A673 (cell line): ENCODE results near the gene UBE2J2. TPM values are rescaled to one million over a fixed set of nuclear protein-coding genes. Genes with fewer than 3 reads are reported as not detected.

Source experiments
- BruUV-seq: library from RNA; stranded (reverse); fragments of 400-500 nt; replicated peaks from 2 replicates; lab custom pipeline; 2021; lab: Mats Ljungman, UMichigan
- CTCF ChIA-PET: fragments of 300-600 bp; sonication (Branson Sonifier 250); formaldehyde crosslinking; loops from one replicate; lab custom pipeline; 2022; ENCODE audit warnings: antibody characterized with exemption; lab: Charles Lee
- POLR2A ChIA-PET: fragments of 300-600 bp; sonication (Branson Sonifier 250); formaldehyde crosslinking; loops from one replicate; lab custom pipeline; 2022; ENCODE audit warnings: antibody characterized with exemption; ENCODE audit not compliant: low non-redundant PET; lab: Charles Lee
- DNase-seq: peaks from one replicate; pipeline ENCODE4 v3.0.0-alpha.2; 2015; ENCODE audit warnings: low spot score
- H3K27ac ChIP-seq: fragments of 200-600 bp; sonication (generic); 2 replicates; pipeline ENCODE4 v1.5.1; 2016; ENCODE audit warnings: mixed run types, low read depth, mild to moderate bottlenecking, mixed read lengths, antibody characterized with exemption, low read length; ENCODE audit not compliant: poor library complexity, severe bottlenecking
- H3K27me3 ChIP-seq: fragments of 200-600 bp; sonication (generic); replicated peaks from 2 replicates; pipeline ENCODE4 v1.6.1; 2017; ENCODE audit warnings: mixed run types, low read depth, mild to moderate bottlenecking, mixed read lengths, antibody characterized with exemption, low read length; ENCODE audit not compliant: insufficient read depth, poor library complexity
- H3K36me3 ChIP-seq: fragments of 200-600 bp; sonication (generic); 2 replicates; pipeline ENCODE4 v1.6.1; 2016; ENCODE audit warnings: mixed run types, mild to moderate bottlenecking, mixed read lengths, antibody characterized with exemption, low read length; ENCODE audit not compliant: insufficient read depth, poor library complexity, severe bottlenecking
- H3K4me1 ChIP-seq: fragments of 200-600 bp; sonication (generic); 2 replicates; pipeline ENCODE4 v1.6.1; 2017; ENCODE audit warnings: mixed run types, mild to moderate bottlenecking, mixed read lengths, antibody characterized with exemption, low read length; ENCODE audit not compliant: insufficient read depth, poor library complexity, severe bottlenecking
- H3K4me3 ChIP-seq: fragments of 200-600 bp; sonication (generic); 2 replicates; pipeline ENCODE4 v1.5.1; 2016; ENCODE audit warnings: low read depth, mixed run types, mild to moderate bottlenecking, mixed read lengths, low read length; ENCODE audit not compliant: poor library complexity, severe bottlenecking
- H3K9me3 ChIP-seq: fragments of 200-600 bp; sonication (generic); 2 replicates; pipeline ENCODE4 v1.6.1; 2016; ENCODE audit warnings: mixed run types, low read depth, mild to moderate bottlenecking, mixed read lengths, antibody characterized with exemption, low read length; ENCODE audit not compliant: poor library complexity, severe bottlenecking
- CTCF ChIP-seq: fragments of 300-800, 200-600 bp; sonication (generic); conservative IDR thresholded peaks from 2 replicates; pipeline ENCODE4 v1.5.1; 2017; ENCODE audit warnings: low read depth, mild to moderate bottlenecking, antibody characterized with exemption, low read length, moderate library complexity, mixed read lengths
- EZH2 ChIP-seq: fragments of 200-600 bp; sonication (generic); IDR thresholded peaks from 2 replicates; pipeline ENCODE4 v1.6.1; 2017; ENCODE audit warnings: borderline replicate concordance, low read depth, mild to moderate bottlenecking, mixed read lengths, antibody characterized with exemption, low read length; ENCODE audit not compliant: poor library complexity, severe bottlenecking
- intact Hi-C: fragments of 100-400 bp; cut with micrococcal nuclease; formaldehyde crosslinking; loops from one replicate; pipeline ENCODE4 v1.10.0; 2022; ENCODE audit not compliant: unreplicated experiment
- total RNA-seq: library from RNA; stranded (reverse); gene quantifications from 2 replicates; pipeline ENCODE4 v1.2.3, GENCODE V29; 2021

UBE2J2 gene
- total RNA-seq, 1 experiment from 2014 or later = 92.8 TPM

GRCh38 chr1:1313500-1314236 lies 40.0 kb upstream of the UBE2J2 start:
- ChIA-PET POLR2A (no interaction called here), CTCF (no interaction called here)
- TF ChIP-seq CTCF = no peak
- TF ChIP-seq EZH2 = no peak
- DNase-seq = no peak
- BruUV-seq = no TSS peak
- Histone ChIP-seq H3K9me3 (no peaks in the 10 kb centered on the region), H3K27ac (no peak overlapping the region), H3K4me3 (no peak overlapping the region), H3K27me3 (no peaks in the 10 kb centered on the region), H3K4me1 (peaks cover 22% of the 10 kb centered on the region), H3K36me3 (peaks cover 49% of the 10 kb centered on the region)
- intact Hi-C loops = no loop called here

- H3K27ac ChIP-seq = no peak overlapping the region
- BruUV-seq = TSS peak; percentile 19
- no peak overlapping the region for H3K4me3 ChIP-seq
- POLR2A ChIA-PET = no interaction called here
- CTCF ChIA-PET = no interaction called here
- TF ChIP-seq EZH2 (no peak), CTCF (no peak)
- H3K36me3 ChIP-seq = peaks cover 41% of the 10 kb centered on the region
- H3K9me3 ChIP-seq = no peaks in the 10 kb centered on the region
- intact Hi-C loops = no loop called here
- H3K4me1 ChIP-seq = peaks cover 13% of the 10 kb centered on the region
- DNase-seq = no peak
- H3K27me3 ChIP-seq = no peaks in the 10 kb centered on the region
These were observed 39.0 kb upstream of the UBE2J2 start for GRCh38 chr1:1312450-1313314.

- ChIA-PET POLR2A (interaction anchor here (0.6 kb wide), 1 partner anchor 431 kb away, joined by 4 read pairs; no protein-coding TSS in a partner anchor), CTCF (no interaction called here)
- Histone ChIP-seq H3K9me3 (no peaks in the 10 kb centered on the region), H3K4me3 (no peak overlapping the region), H3K36me3 (peaks cover 36% of the 10 kb centered on the region), H3K27me3 (no peaks in the 10 kb centered on the region), H3K4me1 (peaks cover 12% of the 10 kb centered on the region), H3K27ac (no peak overlapping the region)
- TSS peak; percentile 28 for BruUV-seq
- TF ChIP-seq CTCF (no peak), EZH2 (no peak)
- no peak for DNase-seq
- intact Hi-C loops = no loop called here
These were observed 37.8 kb upstream of the UBE2J2 start for GRCh38 chr1:1311107-1312104.
